ENCODE results near the gene MYMX.
"Not testable (repeated sequence)": the region's sequence is repeated elsewhere in the genome, so short reads cannot be mapped to it uniquely, and the experiment has no call there.

The MYMX gene

GRCh38 chr6:44179072-44179536 is 37.6 kb upstream of the MYMX start:
- H3K4me3 ChIP-seq (ENCODE audit: low read depth in 1 of 2, low read length in 1 of 2) = no peak overlapping the region
- H3K36me3 ChIP-seq = no peaks in the 10 kb centered on the region
- no peak overlapping the region for H3K27ac ChIP-seq
- TF ChIP-seq, protein P1, sequence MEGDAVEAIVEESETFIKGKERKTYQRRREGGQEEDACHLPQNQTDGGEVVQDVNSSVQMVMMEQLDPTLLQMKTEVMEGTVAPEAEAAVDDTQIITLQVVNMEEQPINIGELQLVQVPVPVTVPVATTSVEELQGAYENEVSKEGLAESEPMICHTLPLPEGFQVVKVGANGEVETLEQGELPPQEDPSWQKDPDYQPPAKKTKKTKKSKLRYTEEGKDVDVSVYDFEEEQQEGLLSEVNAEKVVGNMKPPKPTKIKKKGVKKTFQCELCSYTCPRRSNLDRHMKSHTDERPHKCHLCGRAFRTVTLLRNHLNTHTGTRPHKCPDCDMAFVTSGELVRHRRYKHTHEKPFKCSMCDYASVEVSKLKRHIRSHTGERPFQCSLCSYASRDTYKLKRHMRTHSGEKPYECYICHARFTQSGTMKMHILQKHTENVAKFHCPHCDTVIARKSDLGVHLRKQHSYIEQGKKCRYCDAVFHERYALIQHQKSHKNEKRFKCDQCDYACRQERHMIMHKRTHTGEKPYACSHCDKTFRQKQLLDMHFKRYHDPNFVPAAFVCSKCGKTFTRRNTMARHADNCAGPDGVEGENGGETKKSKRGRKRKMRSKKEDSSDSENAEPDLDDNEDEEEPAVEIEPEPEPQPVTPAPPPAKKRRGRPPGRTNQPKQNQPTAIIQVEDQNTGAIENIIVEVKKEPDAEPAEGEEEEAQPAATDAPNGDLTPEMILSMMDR (IDR thresholded peaks at IDR 0.05) = no peak
- peaks cover 5 to 6% of the 10 kb centered on the region in 2 experiments for H3K4me1 ChIP-seq (ENCODE audit: control insufficient read depth in 1 of 2, insufficient read depth in 1 of 2, low read depth in 1 of 2, low read length in 1 of 2)
- peaks cover 11% of the 10 kb centered on the region for H3K27me3 ChIP-seq
- no peaks in the 10 kb centered on the region for H3K9me3 ChIP-seq

DNA sequence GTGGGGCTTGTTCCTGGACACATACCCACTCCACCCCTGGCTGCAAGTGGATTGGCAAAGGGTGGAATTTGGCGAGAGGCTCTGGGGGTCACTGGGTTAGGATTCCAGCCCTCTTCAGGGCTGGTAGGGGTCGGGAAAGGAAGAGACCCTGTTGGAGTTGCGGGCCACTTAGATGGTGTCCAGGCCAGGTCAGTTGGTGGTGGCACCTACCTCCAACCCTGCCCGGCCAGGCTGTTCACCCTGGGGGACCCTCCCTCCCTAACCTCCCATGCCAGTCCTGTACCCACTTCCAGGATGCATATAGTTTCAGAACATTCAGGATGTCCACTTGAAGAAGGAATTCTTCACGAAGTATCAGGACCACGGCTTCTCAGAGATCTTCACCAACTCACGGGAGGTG is 37.1 kb upstream of the MYMX start:
- Histone ChIP-seq H3K4me1 (ENCODE audit: control insufficient read depth in 1 of 2, insufficient read depth in 1 of 2, low read depth in 1 of 2, low read length in 1 of 2) (peaks cover 5 to 6% of the 10 kb centered on the region in 2 experiments), H3K4me3 (ENCODE audit: low read depth in 1 of 2, low read length in 1 of 2) (no peak overlapping the region), H3K27ac (no peak overlapping the region), H3K36me3 (no peaks in the 10 kb centered on the region), H3K27me3 (peaks cover 11% of the 10 kb centered on the region), H3K9me3 (no peaks in the 10 kb centered on the region)
- TF ChIP-seq, protein P1 (IDR thresholded peaks at IDR 0.05) = no peak

DNA sequence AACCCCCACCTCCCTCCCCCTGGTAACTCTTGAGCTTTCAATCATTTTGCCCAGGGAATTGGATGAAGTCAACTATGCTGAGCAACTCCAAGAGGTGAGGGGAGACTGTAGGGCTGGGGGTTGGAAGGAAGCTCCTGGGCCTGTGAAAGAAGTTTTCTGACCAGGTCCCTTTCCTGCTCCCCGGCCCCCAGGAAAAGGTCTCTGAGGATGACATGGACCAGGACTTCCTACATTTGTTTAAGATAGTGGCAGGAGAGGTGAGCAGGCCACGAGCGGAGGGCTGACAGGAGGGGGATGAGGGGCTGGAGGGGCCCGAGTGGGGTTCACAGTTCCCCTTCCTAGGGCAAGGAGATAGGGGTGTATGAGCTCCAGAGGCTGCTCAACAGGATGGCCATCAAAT is 36.3 kb upstream of the MYMX start:
- Histone ChIP-seq H3K36me3 (no peaks in the 10 kb centered on the region), H3K4me1 (ENCODE audit: control insufficient read depth in 1 of 2, insufficient read depth in 1 of 2, low read depth in 1 of 2, low read length in 1 of 2) (peaks cover 5 to 6% of the 10 kb centered on the region in 2 experiments), H3K9me3 (no peaks in the 10 kb centered on the region), H3K4me3 (ENCODE audit: low read depth in 1 of 2, low read length in 1 of 2) (no peak overlapping the region), H3K27me3 (peaks cover 11% of the 10 kb centered on the region), H3K27ac (no peak overlapping the region)
- TF ChIP-seq, protein P1 (IDR thresholded peaks at IDR 0.05) = no peak

DNA sequence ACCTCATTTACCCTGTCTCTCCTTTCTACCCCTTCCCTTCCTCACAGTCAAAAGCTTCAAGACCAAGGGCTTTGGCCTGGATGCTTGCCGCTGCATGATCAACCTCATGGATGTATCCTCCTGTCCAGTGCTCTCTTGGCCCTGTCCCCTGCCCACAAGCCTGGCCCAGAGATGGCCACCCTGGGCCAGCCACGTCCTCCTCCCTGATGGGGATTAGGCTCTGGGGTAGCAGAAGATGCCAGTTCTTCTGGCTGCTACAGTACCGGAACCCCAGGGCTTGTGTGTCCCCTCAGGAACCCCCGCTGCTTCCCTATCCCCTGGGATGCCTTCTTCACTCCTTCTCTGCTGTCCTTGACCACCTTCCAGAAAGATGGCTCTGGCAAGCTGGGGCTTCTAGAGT is 35.8 kb upstream of the MYMX start:
- Histone ChIP-seq H3K9me3 (no peaks in the 10 kb centered on the region), H3K4me3 (ENCODE audit: low read depth in 1 of 2, low read length in 1 of 2) (no peak overlapping the region), H3K36me3 (no peaks in the 10 kb centered on the region), H3K4me1 (ENCODE audit: control insufficient read depth in 1 of 2, insufficient read depth in 1 of 2, low read depth in 1 of 2, low read length in 1 of 2) (peaks cover 5 to 6% of the 10 kb centered on the region in 2 experiments), H3K27me3 (peaks cover 11% of the 10 kb centered on the region), H3K27ac (no peak overlapping the region)
- TF ChIP-seq, protein P1 (IDR thresholded peaks at IDR 0.05) = no peak

GRCh38 chr6:44181784-44182183 is 34.9 kb upstream of the MYMX start:
- not testable (repeated sequence) for H3K4me1 ChIP-seq (ENCODE audit: control insufficient read depth in 1 of 2, insufficient read depth in 1 of 2, low read depth in 1 of 2, low read length in 1 of 2); H3K4me3 ChIP-seq (ENCODE audit: low read depth in 1 of 2, low read length in 1 of 2); H3K27ac ChIP-seq; H3K9me3 ChIP-seq; H3K27me3 ChIP-seq; H3K36me3 ChIP-seq

DNA sequence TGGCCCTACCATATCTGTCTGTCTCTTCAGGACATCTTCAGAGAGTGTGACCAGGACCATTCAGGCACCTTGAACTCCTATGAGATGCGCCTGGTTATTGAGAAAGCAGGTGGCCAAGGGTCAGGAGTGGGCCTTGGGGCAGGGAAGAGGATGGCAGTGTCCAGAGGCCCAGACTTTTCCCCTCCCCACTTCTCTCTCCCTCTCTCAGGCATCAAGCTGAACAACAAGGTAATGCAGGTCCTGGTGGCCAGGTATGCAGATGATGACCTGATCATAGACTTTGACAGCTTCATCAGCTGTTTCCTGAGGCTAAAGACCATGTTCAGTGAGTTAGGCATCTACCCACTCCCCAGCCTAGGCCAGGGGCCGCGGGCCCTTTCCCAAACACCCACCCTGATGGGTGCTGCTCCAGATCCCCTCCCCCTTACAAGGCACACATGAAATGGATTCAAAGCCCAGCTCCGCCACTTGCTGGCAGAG is 33.8 kb upstream of the MYMX start:
- TF ChIP-seq, protein P1 (IDR thresholded peaks at IDR 0.05) = no peak
- Histone ChIP-seq H3K36me3 (no peaks in the 10 kb centered on the region), H3K27me3 (no peaks in the 10 kb centered on the region), H3K4me1 (ENCODE audit: control insufficient read depth in 1 of 2, insufficient read depth in 1 of 2, low read depth in 1 of 2, low read length in 1 of 2) (no peaks in the 10 kb centered on the region), H3K27ac (no peak overlapping the region), H3K4me3 (ENCODE audit: low read depth in 1 of 2, low read length in 1 of 2) (no peak overlapping the region), H3K9me3 (no peaks in the 10 kb centered on the region)
